ENCODE data around the gene KRTAP20-3. TPM values are rescaled to one million over a fixed set of nuclear protein-coding genes. Genes with fewer than 3 reads are reported as not detected.

Gene KRTAP20-3
- total RNA-seq, 1 donor from 2014 or later = not detected

DNA sequence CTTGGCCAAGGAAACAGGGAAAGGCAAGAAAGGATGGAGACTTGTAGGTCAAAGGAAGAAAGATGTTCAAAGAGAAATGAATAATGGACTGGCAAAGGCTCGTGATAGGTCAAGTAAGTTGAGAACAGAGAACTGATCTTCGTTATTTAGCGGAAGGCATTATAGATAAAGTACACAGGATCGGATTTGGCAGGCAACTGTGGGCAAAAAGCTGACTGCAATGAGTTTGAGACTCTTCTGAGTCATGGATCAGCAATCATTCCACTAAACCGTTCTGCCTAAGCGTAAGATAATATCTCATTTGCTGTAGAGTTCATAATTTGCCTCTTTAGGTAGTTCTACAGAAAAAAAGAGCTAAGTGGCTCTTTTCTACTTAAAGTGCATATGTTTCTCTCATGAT is 41.8 kb downstream of the KRTAP20-3 start:
- DNase-seq (ENCODE audit: low spot score) = no peak

DNA sequence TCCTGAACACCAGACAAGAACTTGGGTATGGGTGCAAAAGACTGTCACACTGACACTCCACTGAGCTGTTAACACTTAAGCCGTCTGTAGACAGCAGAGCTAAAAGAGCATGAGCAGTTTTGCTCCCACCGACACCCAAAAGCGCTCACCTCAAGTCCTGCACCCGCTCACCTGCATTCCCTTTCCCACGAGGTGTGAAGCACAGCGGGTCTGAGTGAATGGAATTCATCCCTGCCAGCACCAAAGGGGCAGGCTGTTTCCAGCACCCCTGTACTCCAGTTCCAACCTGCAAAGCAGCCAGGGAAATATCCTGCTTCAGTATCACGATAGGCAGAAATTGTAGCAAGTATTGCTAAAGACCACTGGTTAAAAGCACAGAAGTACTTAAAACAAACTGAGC is 47.2 kb downstream of the KRTAP20-3 start:
- no peak for DNase-seq (ENCODE audit: low spot score)

Other genes starting within 250 kb of the KRTAP20-3 start
- gene KRTAP13-1, start 246.8 kb upstream of the KRTAP20-3 start, total RNA-seq = not detected
- not detected for gene KRTAP13-3, start 216.9 kb upstream of the KRTAP20-3 start, total RNA-seq
- not detected for gene KRTAP13-4, start 212.6 kb upstream of the KRTAP20-3 start, total RNA-seq
- not detected for gene KRTAP15-1, start 202.6 kb upstream of the KRTAP20-3 start, total RNA-seq
- gene KRTAP19-1, start 162.5 kb upstream of the KRTAP20-3 start, total RNA-seq = not detected
- gene KRTAP19-2, start 155.4 kb upstream of the KRTAP20-3 start, total RNA-seq = not detected
- not detected for gene KRTAP19-3, start 150.9 kb upstream of the KRTAP20-3 start, total RNA-seq
- gene KRTAP19-4, start 145.7 kb upstream of the KRTAP20-3 start, total RNA-seq = not detected
- not detected for gene KRTAP19-5, start 140.7 kb upstream of the KRTAP20-3 start, total RNA-seq
- gene KRTAP19-6, start 101.0 kb upstream of the KRTAP20-3 start, total RNA-seq = not detected
- not detected for gene KRTAP19-7, start 81.5 kb upstream of the KRTAP20-3 start, total RNA-seq
- not detected for gene KRTAP22-2, start 52.5 kb upstream of the KRTAP20-3 start, total RNA-seq
- not detected for gene KRTAP6-3, start 50.4 kb upstream of the KRTAP20-3 start, total RNA-seq
- not detected for gene KRTAP6-2, start 44.0 kb upstream of the KRTAP20-3 start, total RNA-seq
- gene KRTAP22-1, start 41.8 kb upstream of the KRTAP20-3 start, total RNA-seq = not detected
- gene KRTAP6-1, start 28.9 kb upstream of the KRTAP20-3 start, total RNA-seq = not detected
- not detected for gene KRTAP20-1, start 26.4 kb upstream of the KRTAP20-3 start, total RNA-seq
- not detected for gene KRTAP20-4, start 22.2 kb upstream of the KRTAP20-3 start, total RNA-seq
- not detected for gene KRTAP20-2, start 7.7 kb upstream of the KRTAP20-3 start, total RNA-seq
- gene KRTAP21-3, start 75.9 kb downstream of the KRTAP20-3 start, total RNA-seq = not detected
- not detected for gene KRTAP21-2, start 104.4 kb downstream of the KRTAP20-3 start, total RNA-seq
- not detected for gene KRTAP21-1, start 112.6 kb downstream of the KRTAP20-3 start, total RNA-seq
- gene KRTAP8-1, start 170.4 kb downstream of the KRTAP20-3 start, total RNA-seq = not detected
- gene KRTAP7-1, start 186.9 kb downstream of the KRTAP20-3 start, total RNA-seq = not detected
- gene KRTAP11-1, start 238.7 kb downstream of the KRTAP20-3 start, total RNA-seq = 0.23 TPM

Measured in mucosa of gallbladder (tissue), 1 donor.